Adrenal gland (tissue), 12 donors: ENCODE results near the gene OR6Q1. TPM values are rescaled to one million over a fixed set of nuclear protein-coding genes. Genes with fewer than 3 reads are reported as not detected.

ENCODE experiments used
- DNase-seq, 7 donors: peaks; one replicate each; pipeline ENCODE4 v3.0.0-alpha.2; 2019 to 2020
- H3K27ac ChIP-seq, 5 donors: fragments of 200-600 bp; sonication (generic) in 4 of 5; 1 replicate in 3 of 5; 2 replicates in 2 of 5; pipeline versions ENCODE4 v1.5.1 to v1.8.0; 2016 to 2020; ENCODE audit warnings: mild to moderate bottlenecking in 1 of 5
- H3K27me3 ChIP-seq: fragments of 200-600 bp; 2 replicates; pipeline ENCODE4 v1.8.0; 2021
- H3K36me3 ChIP-seq, 2 donors: fragments of 200-600 bp; replicated peaks in 1 of 2; 1 replicate in 1 of 2; 2 replicates in 1 of 2; pipeline versions ENCODE4 v1.5.1 to v1.8.0; 2018 to 2022
- H3K4me1 ChIP-seq, 2 donors: fragments of 200-600 bp; replicated peaks in 1 of 2; 1 replicate in 1 of 2; 2 replicates in 1 of 2; pipeline versions ENCODE4 v1.5.1 to v1.8.0; 2018 to 2021
- H3K4me3 ChIP-seq, 4 donors: fragments of 200-600 bp; sonication (generic) in 3 of 4; one replicate each; pipeline ENCODE4 v1.5.1; 2016 to 2018
- H3K9me3 ChIP-seq, 3 donors: fragments of 200-600 bp; sonication (generic) in 1 of 3; replicated peaks in 1 of 3; 1 replicate in 2 of 3; 2 replicates in 1 of 3; pipeline versions ENCODE4 v1.5.1 to v1.8.0; 2016 to 2021
- CTCF ChIP-seq, 6 experiments: fragments of 450-650 bp in 4 of 6; fragments of 200-600 bp in 2 of 6; sonication (generic) in 1 of 6; IDR thresholded peaks; 1 replicate in 5 of 6; 2 replicates in 1 of 6; pipeline versions ENCODE4 v1.5.1 to v1.8.0; 2016 to 2021; ENCODE audit warnings: antibody characterized with exemption in 6 of 6, mild to moderate bottlenecking in 2 of 6, moderate library complexity in 1 of 6
- POLR2A ChIP-seq, 2 donors: fragments of 450-650 bp; IDR thresholded peaks; one replicate each; pipeline ENCODE4 v1.6.1; 2017; ENCODE audit warnings: antibody characterized with exemption in 2 of 2, mild to moderate bottlenecking in 2 of 2, moderate library complexity in 1 of 2
- WGBS, 4 donors: extraction: QIAGEN DNeasy Blood & Tissue Kit in 2 of 4; methylation state at CpG; one replicate each; pipeline versions ENCODE4 v1.1.5 to v1.1.7; 2013 to 2017; 5-methylcytosine and 5-hydroxymethylcytosine counted together
- intact Hi-C, 2 donors: fragments of 100-400 bp; cut with DNase I; formaldehyde crosslinking; loops; one replicate each; pipeline versions ENCODE4 v1.14.1 to v1.15.0; 2022 to 2023
- polyA plus RNA-seq, 3 donors: library from polyadenylated mRNA; stranded (reverse); fragments of 200-250 nt in 2 of 3; fragments of 350-450 nt in 1 of 3; fragmentation: Illumina TruSeq in 1 of 3; extraction: RNeasy Lipid Tissue Mini Kit (QIAGEN cat#74804) in 1 of 3; gene quantifications; one replicate each; pipeline ENCODE4 v1.2.3, GENCODE V29; 2013 to 2014
- total RNA-seq, 9 donors: library from RNA; depleted of rRNA in 4 of 9; stranded (reverse); fragments of >200 nt in 4 of 9; fragments of 120-200 nt in 1 of 9; fragmentation: NEBNext Ultra II Directional in 1 of 9; extraction: Animal tissue kit (Norgen Biotek cat#: 25700) in 1 of 9; gene quantifications; one replicate each; pipeline versions ENCODE4 v1.1.0 to v1.2.4, GENCODE V29; 2013 to 2023
- donor health status: healthy with polysubstance abuse.
- donor health status: Bipolar disorder and iron deficiency.
- donor health status: DM: yes; HTN: yes; CAD: no.
- donor health status: DM: no; HTN: no; CAD: no.
- donor health status: DM: no; HTN: no; CAD: no.
- donor health status: DM: yes; HTN: yes; CAD: no.

OR6Q1 gene
- total and polyA plus RNA-seq, 12 donors, result not detected

GRCh38 chr11:58061813-58062212 is 31.1 kb downstream of the OR6Q1 start:
- no peaks in the 10 kb centered on the region for H3K36me3 ChIP-seq
- 48 to 63% (median 60%) methylated on average over 6 of the region's 6 CpGs for WGBS, 4 donors
- no peak overlapping the region for H3K4me3 ChIP-seq
- H3K27ac ChIP-seq, result no peak overlapping the region
- TF ChIP-seq POLR2A (IDR thresholded peaks at IDR 0.05) (no peak), CTCF (IDR thresholded peaks at IDR 0.05) (no peak)
- no peaks in the 10 kb centered on the region for H3K9me3 ChIP-seq
- intact Hi-C loops, result no loop called here
- no peak for DNase-seq
- no peaks in the 10 kb centered on the region for H3K4me1 ChIP-seq
- no peaks in the 10 kb centered on the region for H3K27me3 ChIP-seq

GRCh38 chr11:58067685-58068084 is 36.9 kb downstream of the OR6Q1 start:
- 58 to 82% (median 73%) methylated on average over 4 to 5 of the region's 5 CpGs for WGBS, 4 donors
- DNase-seq, result no peak
- Histone ChIP-seq H3K4me1 (no peaks in the 10 kb centered on the region), H3K27me3 (no peaks in the 10 kb centered on the region), H3K36me3 (no peaks in the 10 kb centered on the region), H3K4me3 (no peak overlapping the region), H3K9me3 (no peaks in the 10 kb centered on the region), H3K27ac (no peak overlapping the region)
- intact Hi-C loops, result no loop called here
- TF ChIP-seq POLR2A (IDR thresholded peaks at IDR 0.05) (no peak), CTCF (IDR thresholded peaks at IDR 0.05) (no peak)

- Histone ChIP-seq H3K9me3 (no peaks in the 10 kb centered on the region), H3K27ac (no peak overlapping the region), H3K4me3 (no peak overlapping the region), H3K36me3 (no peaks in the 10 kb centered on the region), H3K4me1 (no peaks in the 10 kb centered on the region), H3K27me3 (no peaks in the 10 kb centered on the region)
- TF ChIP-seq POLR2A (IDR thresholded peaks at IDR 0.05) (no peak), CTCF (IDR thresholded peaks at IDR 0.05) (no peak)
- intact Hi-C loops, result no loop called here
- no peak for DNase-seq
- 70 to 82% (median 72%) methylated on average over 5 to 6 of the region's 6 CpGs for WGBS, 4 donors
Observed at GRCh38 chr11:58068655-58069054, 37.9 kb downstream of the OR6Q1 start.

DNA sequence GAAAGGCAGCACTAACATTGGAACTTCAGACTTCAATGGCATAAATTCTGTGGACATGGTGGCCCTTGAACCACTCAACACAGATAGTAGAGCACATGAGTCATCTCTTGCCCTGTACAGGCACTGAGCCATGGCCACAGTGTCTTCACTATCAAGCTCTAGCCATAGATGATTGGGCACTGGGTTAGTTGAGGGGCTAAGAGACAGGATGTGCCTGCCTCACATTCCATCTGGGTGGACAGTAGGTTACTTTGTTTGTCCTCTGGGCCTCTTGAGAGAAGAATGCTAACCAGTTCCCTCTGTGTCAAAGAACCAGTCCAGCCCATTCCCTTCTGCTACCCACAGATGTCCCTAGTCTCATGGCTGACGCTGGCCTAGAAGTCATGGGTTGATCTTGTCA is 39.8 kb downstream of the OR6Q1 start:
- TF ChIP-seq CTCF (IDR thresholded peaks at IDR 0.05), result no peak
- TF ChIP-seq POLR2A (IDR thresholded peaks at IDR 0.05), result no peak
- Histone ChIP-seq H3K4me3 (no peak overlapping the region), H3K27me3 (no peaks in the 10 kb centered on the region), H3K27ac (no peak overlapping the region), H3K9me3 (no peaks in the 10 kb centered on the region), H3K4me1 (no peaks in the 10 kb centered on the region), H3K36me3 (no peaks in the 10 kb centered on the region)
- WGBS, 4 donors, result 33 to 94% (median 70%) methylated on average over 1 of the region's 1 CpG
- DNase-seq, result no peak
- intact Hi-C loops, result no loop called here
